SK-N-SH treated with all-trans-retinoic acid at 6 μM for 48 hours (cell line): ENCODE results near the gene SLC34A2.

Experiments
- ARNTL ChIP-seq: fragments of 450-650 bp; formaldehyde crosslinking; IDR thresholded peaks from 2 replicates; pipeline ENCODE4 v1.5.0; 2020; ENCODE audit warnings: low read depth, mild to moderate bottlenecking, moderate library complexity, borderline replicate concordance
- GLIS3 ChIP-seq: fragments of 250-450 bp; sonication (Bioruptor Pico); IDR thresholded peaks from 2 replicates; pipeline ENCODE4 v1.5.0; 2020; ENCODE audit warnings: mild to moderate bottlenecking, moderate library complexity
- PPARA ChIP-seq: fragments of 250-450 bp; sonication (Bioruptor Pico); IDR thresholded peaks from 2 replicates; pipeline ENCODE4 v1.5.0; 2020; ENCODE audit warnings: mild to moderate bottlenecking, borderline replicate concordance
- SNAI2 ChIP-seq: fragments of 250-450 bp; sonication (Bioruptor Pico); IDR thresholded peaks from 2 replicates; pipeline ENCODE4 v1.5.0; 2020; ENCODE audit warnings: mild to moderate bottlenecking, moderate library complexity
- TCF4 ChIP-seq: fragments of 250-450 bp; sonication (Bioruptor Pico); IDR thresholded peaks from 2 replicates; pipeline ENCODE4 v1.8.0; 2021; ENCODE audit warnings: mild to moderate bottlenecking, moderate library complexity, borderline replicate concordance
- TOX ChIP-seq: fragments of 250-450 bp; sonication (Bioruptor Pico); IDR thresholded peaks from 2 replicates; pipeline ENCODE4 v1.8.0; 2021; ENCODE audit warnings: mild to moderate bottlenecking, moderate library complexity, borderline replicate concordance
- ZFP30 ChIP-seq: fragments of 450-650 bp; formaldehyde crosslinking; IDR thresholded peaks from 2 replicates; pipeline ENCODE4 v1.5.0; 2022; ENCODE audit warnings: mild to moderate bottlenecking, moderate library complexity
- ZNF565 ChIP-seq: fragments of 450-650 bp; formaldehyde crosslinking; conservative IDR thresholded peaks from 2 replicates; pipeline ENCODE4 v1.5.0; 2020; ENCODE audit warnings: low read depth, mild to moderate bottlenecking, moderate library complexity
- TF ChIP-seq, protein P1 (sequence below): fragments of 250-450 bp; sonication (Bioruptor Pico); IDR thresholded peaks from 2 replicates; pipeline ENCODE4 v1.8.0; 2020; ENCODE audit warnings: mild to moderate bottlenecking, moderate library complexity, borderline replicate concordance

DNA sequence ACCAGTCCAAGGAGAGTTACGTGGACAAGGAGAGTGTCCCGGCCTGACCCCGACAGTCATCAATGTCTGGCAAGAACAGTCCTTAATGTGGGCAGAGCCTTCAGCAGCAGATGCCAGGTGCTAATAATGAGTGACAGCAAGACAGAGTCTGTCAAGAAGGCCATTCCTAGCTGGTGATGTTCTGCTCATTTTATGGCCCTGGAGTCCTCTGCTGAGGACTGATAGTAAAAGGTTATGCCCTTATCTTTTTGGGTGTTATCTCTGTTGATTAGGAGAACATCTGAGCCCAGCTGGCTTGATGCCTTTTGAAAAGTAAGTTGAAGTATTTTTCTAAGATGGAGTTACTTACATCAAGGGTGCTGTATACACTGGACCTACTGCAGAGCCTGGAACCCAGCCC lies 67.3 kb downstream of the SLC34A2 start:
- TF ChIP-seq SNAI2 (CRISPR knock-in tag), result no peak
- TF ChIP-seq, protein P1, sequence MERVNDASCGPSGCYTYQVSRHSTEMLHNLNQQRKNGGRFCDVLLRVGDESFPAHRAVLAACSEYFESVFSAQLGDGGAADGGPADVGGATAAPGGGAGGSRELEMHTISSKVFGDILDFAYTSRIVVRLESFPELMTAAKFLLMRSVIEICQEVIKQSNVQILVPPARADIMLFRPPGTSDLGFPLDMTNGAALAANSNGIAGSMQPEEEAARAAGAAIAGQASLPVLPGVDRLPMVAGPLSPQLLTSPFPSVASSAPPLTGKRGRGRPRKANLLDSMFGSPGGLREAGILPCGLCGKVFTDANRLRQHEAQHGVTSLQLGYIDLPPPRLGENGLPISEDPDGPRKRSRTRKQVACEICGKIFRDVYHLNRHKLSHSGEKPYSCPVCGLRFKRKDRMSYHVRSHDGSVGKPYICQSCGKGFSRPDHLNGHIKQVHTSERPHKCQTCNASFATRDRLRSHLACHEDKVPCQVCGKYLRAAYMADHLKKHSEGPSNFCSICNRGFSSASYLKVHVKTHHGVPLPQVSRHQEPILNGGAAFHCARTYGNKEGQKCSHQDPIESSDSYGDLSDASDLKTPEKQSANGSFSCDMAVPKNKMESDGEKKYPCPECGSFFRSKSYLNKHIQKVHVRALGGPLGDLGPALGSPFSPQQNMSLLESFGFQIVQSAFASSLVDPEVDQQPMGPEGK (CRISPR knock-in tag), result no peak
- TF ChIP-seq PPARA (CRISPR knock-in tag), result no peak
- TF ChIP-seq TCF4, result no peak
- no peak for TF ChIP-seq TOX (CRISPR knock-in tag)
- TF ChIP-seq GLIS3, result no peak
- TF ChIP-seq ZNF565 (CRISPR knock-in tag), result no peak
- TF ChIP-seq ARNTL (CRISPR knock-in tag), result no peak
- TF ChIP-seq ZFP30 (CRISPR knock-in tag), result no peak
